Myocyte (in vitro differentiated cells): ENCODE results near the gene ARHGAP26. TPM values are rescaled to one million over a fixed set of nuclear protein-coding genes. Genes with fewer than 3 reads are reported as not detected.
A peak's percentile ranks its signal among the peaks of the same experiment; 100 is the strongest.

Experiments
- DNase-seq: peaks from one replicate; pipeline ENCODE4 v3.0.0-alpha.2; 2012; ENCODE audit warnings: low read depth
- total RNA-seq: library from RNA; depleted of rRNA; stranded (reverse); fragments of >200 nt; gene quantifications from 2 replicates; pipeline ENCODE4 v1.2.3, GENCODE V29; 2014

Gene ARHGAP26
- total RNA-seq, 1 donor from 2014 or later: 2.8 TPM

DNA sequence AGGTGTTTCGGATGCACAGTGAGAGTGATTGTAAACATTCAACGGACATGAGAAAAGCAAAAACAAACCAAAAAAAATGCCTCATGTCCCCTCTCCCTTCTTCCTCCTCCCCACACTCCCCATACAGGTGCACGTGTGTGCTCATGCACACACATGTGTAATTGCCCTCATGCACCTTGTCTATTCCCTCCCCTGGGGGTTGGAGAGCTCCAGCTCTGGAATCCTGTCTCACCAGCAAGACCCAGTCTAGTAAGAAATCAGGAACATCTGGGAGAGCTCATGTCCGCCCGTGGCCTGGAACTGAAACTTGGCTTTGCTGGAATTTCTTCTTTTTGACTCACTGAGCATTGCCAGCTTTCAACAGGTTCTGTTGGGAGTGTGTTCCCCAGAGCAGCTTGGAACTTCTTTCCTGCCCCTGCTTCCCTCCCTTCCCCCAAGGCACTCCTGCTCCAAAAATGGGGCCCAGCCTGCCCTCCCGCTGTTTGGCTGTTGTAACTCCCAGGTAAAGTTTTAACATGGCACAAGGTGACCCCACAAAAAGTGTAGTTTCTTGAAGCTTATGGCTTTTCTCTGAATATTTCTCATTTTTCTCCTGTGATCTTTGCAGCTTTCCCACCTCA, 443.2 kb downstream of the ARHGAP26 start:
- DNase-seq: no peak

DNA sequence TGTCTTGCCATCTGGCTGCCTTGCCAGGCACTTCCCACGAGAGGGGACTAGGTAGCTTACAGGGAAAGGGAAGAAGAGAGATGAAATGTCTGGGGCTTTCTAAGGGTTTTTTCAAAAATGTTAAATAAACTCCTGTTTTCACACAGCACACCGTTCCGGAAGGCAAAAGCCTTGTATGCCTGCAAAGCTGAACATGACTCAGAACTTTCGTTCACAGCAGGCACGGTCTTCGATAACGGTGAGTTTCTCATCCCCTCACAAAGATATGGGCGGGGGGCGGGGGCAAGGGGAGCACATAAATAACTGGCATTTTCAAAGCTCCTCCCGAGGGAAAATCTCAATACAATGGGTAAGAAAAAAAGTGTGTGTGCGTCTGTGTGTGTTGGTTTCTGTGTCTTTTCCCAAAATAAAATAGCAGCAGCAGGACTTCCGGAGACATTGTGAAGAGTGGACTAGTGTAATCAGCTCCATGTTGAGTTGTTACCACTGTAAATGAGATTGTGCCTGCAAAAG, 443.7 kb downstream of the ARHGAP26 start:
- DNase-seq: no peak

DNA sequence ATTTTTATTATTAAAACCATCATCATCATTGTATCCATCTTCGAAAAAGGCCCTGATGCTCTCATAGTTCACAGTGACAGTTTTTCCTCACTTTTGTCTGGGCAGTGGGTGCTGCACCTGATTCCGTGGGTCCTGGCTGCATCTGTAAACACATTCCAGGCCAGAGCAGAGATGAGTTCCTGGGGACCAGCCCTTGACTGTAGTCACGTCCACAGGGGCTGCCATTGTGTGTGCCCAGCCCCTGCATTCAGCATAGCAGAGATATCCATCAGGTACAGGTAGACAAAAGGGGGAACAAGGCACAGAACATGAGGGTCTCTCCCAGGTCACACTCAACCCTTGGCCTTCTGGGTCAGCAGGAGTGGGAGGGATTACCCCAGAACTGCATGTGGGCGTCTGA, 444.3 kb downstream of the ARHGAP26 start:
- no peak for DNase-seq

DNA sequence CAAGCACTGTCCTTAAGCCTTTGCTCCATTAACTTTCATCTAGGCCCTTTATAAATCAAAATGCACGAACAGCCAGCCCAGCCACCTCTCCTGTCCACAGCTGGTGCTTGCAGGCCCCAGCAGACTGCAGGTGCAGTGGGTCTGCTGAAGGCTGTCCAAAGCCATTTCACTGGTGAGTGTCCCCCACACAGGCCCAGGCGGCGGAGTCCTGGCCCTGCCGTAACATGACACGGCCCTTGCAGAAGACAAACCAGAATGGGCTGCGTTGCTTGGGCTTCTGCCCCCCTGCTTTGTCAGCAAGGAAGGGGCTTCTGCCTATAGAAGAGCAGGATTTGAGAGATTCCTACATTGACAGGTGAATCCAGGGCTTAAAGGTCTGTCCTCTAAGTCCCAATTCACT, 444.7 kb downstream of the ARHGAP26 start:
- DNase-seq: no peak

DNA sequence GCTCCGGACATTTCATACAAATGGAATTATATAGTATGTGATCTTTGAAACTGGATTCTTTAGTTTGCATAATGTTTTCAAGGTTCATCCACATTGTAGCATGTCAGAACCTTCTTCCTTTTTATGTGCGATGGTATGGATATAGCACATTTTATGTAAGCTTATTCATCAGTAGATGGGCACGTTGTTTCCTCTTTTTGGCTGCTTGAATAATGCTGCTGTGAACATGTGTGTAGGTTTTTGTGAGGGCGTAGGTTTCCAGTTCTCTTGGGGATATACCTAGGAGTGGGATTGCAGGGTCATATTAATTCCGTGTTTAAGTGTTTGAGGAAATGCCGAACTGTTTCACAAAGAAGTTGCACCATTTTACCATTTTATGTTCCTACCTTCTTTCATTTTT, 445.5 kb downstream of the ARHGAP26 start:
- DNase-seq: no peak

DNA sequence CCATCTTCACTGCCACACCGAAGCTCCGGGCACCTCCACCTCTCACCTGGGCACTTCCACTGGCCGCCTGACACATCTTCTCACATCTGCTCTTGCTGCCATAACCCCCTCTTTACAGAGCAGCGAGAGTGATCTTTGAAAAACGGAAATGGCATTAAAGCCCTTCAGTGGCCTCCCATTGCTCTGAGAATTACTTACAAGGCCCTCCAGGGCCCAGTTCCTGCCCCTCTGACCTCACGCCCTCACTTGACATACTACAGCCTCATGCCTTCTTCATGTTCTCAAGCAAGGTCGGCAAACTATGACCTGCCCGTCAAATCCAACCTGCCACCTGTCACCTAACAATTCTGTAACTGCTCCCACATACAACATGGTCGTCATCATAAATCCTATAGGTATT, 446.0 kb downstream of the ARHGAP26 start:
- DNase-seq: no peak

DNA sequence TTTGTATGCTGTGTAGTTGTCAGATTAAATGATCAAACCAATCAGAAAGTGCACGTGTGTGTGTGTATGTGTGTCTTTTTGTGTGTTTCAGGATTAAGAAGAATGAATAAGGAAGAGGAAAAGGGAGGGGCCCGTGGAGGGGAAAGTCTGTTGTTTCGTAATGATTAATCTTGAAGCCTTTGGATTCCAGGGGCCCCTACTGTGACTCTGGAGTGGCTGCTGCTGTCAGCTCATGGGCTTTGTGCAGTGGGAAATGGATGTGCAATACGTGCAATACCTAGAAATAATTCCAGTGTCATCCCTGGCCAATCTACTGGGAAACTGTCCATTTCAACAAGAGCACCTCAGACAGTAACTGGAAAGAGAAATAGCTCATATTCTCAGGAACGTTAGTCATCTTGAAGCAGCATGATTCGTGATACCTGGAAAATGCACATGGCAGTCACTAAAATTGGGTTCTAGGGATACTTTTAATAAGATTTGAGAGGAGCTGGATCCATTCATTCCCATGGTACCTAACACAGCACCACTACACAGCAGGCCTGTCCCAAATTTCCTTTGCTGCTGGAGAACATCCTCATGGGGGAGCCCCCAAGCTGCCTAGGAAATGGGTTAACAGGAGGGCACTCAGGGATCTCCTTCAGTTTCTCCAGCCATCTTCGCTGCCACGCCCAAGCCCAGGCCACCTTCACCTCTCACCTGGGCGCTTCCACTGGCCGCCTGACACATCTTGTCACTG, 447.1 kb downstream of the ARHGAP26 start:
- DNase-seq: no peak

DNA sequence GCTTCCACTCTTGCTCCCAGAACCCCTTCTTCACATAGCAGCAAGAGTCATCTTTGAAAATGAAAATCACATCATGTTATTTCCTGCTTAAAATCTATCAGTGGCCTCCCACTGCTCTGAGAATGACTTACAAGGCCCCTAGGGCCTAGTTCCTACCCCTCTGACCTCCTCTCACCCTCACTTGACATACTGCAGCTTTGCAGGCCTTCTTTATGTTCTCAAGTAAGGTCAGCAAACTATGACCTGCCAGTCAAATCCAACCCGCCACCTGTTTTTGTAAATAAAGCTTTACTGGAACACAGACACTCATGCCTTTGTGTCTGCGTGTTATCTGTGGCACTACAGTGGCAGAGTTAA, 447.6 kb downstream of the ARHGAP26 start:
- no peak for DNase-seq

DNA sequence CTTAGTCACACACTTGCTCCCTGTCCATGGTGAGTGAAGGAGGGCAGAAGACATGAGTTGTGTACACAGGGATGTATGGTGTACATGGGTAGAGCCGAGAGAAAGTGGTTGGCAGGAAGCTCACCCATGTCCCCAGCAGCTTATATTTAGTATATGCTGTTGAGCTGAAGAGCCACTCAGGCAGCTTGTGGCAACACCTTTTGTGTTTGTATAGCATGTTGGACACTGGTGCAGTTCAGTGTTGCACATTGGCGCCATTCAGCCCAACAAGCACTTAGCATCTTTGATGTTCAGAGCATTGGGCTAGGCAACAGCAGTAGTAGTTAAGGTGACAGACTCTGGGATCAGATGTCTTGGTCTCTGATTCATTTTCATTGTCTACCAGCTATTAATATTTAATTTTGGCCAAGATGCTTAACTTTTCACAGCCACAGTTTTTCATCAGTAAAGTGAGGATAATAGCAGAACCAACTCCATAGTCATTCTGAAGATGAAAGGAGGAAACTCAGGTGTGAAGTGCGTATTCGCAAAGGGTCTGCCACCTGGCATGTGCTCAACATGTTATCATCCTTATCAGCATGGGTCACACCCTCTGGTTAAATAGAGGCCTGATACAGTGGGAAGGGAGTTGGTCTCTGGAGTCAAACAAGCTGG, 448.5 kb downstream of the ARHGAP26 start:
- DNase-seq: no peak

DNA sequence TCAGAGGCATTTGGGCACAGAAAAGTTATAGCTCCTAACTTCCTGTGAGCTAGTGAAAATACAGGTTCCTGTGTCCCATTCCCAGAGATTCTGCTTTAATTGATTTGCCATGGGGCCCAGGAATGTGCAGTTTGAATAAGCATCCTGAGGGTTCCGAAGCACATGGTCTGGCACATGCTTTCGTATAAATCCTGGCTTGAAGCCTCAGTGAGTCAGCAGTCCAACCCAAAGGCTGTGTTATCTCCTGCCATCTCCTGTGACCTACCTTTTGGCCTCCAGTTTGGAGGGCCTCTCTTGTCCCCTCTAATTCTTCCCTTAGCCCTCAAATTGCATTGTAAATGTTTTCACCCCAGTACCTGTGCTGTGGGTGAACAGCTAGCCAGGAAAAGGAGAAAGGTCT, 449.5 kb downstream of the ARHGAP26 start:
- DNase-seq: no peak

DNA sequence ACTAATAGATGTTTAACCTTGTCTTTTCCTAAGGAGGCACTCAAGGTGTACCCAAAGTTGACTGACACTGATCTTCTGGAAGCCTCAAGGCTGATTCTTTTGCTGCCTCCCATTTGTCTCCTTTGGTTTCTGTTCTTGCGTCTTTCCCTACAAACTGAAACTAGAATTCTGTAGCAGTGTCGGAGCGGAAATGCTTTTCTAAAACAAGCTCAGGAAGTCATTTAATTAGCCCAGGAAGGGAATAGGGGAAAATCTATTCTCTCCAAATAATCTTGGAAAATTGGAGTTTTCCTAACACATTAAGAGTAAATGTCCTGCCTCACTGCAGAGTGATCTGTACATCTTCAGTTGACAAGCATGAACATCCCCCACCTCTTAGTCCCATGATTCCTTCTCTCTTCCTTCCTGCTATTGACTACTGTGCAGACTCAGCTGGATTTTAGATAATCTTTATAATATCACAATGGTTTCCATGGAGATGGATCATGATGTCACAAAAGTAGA, 450.6 kb downstream of the ARHGAP26 start:
- DNase-seq: no peak

DNA sequence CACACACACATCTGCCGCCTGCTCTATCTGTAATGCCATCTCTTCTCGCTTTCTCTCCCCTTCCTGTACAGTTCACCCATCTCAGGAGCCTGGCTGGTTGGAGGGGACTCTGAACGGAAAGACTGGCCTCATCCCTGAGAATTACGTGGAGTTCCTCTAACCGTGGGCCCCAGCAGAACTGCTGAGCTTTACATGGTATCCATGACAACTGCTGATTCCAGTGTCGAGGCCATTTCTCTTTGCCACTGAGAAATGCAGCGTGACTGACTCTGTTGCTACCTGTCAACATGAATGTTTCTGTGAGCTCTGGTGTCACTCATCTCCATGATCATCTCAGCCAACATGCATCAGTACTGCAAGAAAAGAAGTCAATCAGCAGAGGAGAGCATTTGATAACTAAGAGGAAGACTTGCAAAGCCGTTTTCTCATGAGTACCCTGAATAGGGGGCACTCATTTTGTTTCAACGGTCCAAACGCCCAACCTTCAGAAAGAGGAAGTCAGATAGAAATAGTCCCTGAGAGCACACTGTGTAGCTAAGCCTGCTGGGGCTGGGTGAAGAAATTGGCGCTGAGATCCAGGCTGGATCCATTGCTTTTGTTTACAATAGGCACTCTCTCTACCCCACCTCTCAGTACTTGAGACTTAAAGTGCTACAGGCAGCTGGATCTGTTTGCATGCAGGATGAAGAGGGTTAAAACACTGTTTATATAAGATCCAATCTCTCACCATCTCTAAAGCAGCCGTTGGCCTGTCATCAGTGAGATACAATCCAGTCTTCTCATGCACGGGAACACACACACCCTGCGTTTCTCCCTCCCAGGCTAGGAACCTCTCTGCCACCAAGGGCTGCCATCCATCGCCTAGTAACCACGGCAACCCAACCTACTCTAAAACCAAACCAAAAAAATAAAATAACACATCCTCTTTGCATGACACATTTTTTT, 452.4 kb downstream of the ARHGAP26 start:
- DNase-seq: peak; percentile 22

DNA sequence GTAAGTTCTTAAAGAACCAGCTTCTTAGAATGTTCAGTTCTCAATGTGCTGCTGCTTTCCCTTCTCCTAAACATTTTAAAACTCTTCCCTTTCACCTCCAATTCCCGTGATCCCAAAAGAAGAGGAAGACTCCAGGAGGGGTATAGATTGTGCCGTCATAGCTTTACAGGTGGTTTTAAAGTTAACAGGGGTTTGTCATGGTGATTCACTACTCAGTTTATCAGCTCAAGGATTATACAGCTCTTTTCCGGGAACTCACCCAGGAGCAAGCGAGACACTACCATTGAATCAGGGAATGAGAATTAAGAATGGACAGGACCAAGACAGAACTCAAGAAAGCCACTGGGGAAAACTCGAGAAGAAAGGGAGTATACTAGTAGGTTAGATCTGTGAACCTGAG, 454.5 kb downstream of the ARHGAP26 start:
- no peak for DNase-seq

DNA sequence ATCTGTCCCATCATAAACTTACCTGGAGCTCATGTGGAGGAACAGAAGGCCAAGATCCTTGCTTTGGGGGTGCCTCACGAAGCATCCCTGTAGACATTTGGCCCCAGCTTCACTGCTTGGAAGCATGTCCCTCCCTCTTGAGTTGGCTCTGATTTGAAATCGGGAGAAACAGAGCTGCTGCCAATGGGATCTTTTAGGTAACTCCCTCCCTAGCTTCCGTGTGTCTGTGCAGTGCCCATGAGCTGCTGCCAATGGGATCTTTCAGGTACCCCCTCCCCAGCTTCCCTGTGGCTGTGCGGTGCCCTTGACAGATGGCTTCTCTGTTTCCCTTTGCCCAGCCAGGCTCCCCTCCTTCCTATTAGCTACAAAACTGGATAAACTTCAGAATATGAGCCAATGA, 455.3 kb downstream of the ARHGAP26 start:
- DNase-seq: no peak

DNA sequence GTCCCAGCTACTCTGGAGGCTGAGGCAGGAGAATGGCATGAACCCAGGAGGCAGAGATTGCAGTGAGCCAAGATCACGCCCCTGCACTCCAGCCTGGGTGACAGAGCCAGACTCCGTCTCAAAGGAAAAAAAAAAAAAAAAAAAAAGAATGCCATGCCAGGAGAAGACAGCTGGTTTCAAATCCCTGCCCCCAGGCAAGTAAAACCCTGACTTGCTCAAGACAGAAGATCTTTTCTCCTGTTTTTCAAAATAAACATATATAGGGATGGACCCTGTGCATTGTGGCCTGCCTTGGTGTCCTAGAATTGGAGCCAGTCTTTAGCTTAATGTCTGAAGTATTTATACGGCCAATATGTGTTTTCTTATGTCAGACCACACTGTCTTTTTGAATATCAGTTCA, 456.2 kb downstream of the ARHGAP26 start:
- peak; percentile 49 for DNase-seq

DNA sequence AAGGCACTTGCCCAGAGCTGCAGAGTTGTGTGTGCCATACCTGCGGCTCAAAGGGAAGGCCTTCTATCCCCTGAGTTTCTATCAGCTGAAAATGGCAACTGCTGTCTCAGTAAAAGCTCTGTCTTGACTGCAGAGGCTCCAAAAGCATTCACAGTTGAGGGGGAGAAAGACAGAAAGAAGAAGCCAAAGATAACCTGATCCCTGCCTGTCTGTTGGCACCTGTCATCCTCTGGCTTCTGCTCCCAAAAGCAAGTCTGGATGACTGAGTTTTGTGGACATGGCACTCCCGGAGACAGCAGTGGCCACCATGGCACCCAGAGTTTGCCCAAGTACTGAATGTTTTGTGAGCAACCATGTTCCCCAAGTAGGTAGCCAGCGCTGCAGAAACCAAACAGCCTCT, 456.7 kb downstream of the ARHGAP26 start:
- peak; percentile 67 for DNase-seq

DNA sequence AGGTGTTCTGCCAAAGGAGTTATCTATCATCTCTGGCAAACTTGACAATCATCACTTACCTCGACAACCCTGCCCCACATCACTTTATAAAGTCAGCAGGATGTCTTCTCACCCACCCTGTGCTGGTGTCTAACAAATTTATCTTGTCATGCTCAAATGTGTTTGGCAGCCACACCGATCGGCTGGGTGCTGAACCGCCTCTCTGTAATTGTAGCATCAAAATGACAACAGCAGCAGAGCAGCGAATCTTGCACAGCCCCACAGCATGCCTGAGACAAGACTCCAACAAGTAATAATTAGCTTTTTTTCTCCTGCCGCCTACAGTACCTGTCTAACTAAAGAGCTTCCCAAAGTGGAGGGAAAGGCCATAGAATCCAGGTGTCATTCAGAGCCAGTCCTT, 457.1 kb downstream of the ARHGAP26 start:
- no peak for DNase-seq

DNA sequence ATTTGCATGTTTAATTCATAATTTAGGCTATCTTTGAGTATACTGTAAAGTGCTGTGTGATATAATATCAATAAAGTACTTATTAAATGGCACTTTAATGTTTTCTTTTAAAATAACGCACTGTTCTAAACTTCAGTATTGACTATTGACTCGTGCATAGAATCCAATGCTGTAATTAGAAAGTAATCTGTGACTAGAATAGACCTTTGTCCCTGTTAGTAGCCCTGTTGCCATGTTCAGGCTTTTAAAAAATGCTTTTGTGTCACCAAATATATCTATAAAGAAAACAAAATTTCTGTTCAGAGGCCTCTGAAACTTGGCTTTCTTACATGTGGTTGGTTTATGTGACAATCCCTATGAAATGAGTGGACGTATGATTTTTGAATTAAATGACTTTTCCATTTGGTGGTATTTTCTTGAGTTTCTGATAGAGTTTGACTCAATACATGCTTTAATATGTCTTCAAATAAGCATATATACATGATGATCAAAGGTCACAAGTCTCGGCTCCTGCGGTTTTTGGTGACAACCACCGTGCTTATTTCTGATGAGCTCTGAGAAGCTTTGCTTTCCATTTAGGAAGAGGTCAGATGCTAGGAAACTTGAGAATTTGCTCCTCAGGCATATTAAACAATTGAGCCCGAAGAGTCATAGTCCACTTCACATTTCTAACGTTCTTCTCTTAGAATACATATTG, 458.6 kb downstream of the ARHGAP26 start:
- DNase-seq: no peak

DNA sequence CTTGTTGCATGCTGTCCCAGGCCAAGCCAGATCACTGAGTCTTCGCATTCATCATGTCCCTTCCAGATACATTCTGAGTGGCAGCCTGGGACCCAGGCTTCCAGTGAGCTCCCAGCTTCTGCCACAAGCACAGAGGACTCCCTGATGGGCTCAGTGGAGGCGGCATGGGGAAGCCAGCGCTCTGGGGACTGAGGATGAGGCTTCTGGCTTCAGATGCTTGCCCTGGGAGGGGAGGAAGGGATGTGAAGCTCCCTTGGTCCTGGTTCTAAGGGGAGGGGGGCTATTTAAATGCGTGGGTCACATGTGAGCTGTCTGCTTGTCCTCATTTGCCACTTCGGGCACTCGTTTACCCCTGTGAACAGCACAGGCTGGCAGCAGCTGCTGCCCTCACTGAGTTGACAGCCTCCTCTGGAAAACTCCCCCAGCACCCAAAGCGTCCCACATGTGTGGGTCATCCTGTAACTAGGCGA, 459.3 kb downstream of the ARHGAP26 start:
- peak; percentile 70 for DNase-seq

DNA sequence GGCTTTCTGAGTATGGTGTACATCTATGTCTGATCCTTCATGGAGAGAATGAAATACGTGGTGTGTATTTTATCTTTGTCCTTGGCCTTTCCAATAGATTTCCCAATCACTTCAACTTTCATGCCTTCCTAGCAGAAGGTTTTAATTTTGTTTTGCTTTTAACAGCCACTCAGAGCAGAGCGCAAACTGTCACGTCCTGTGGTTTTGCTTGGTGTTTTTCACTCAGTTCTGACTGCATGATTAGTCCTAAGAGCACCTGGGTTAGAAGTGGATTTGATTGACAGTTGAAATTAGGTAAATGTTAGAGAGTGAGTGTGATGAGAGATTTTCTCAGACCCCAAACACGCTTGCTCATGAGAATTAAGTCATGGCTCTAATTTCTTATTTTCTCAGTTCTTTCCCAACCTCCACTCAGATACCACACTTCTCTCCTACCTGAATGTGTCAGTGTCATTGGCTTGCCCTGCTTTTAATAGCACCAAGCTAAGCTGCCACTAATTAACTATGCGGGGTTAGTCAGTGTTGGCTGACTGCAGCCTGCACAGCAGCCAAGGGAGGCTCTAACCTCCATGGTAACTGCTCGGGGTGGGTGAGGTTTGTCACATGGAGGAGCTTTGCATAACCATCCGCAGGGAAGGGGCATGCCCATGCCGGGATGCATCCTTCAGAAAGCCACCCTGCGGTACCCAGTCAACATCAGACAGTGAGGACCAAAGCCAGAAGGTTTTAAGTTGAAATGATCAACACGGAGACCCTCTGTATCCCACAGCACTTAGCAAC, 459.9 kb downstream of the ARHGAP26 start:
- DNase-seq: peak; percentile 53
